ENCODE data around the gene SPOPL. TPM values are rescaled to one million over a fixed set of nuclear protein-coding genes. Genes with fewer than 3 reads are reported as not detected.

SPOPL gene
- total and polyA plus RNA-seq, 2 of the 4 experiments (the other 2 are of a cell fraction), result 4.8 to 20.3 TPM

DNA sequence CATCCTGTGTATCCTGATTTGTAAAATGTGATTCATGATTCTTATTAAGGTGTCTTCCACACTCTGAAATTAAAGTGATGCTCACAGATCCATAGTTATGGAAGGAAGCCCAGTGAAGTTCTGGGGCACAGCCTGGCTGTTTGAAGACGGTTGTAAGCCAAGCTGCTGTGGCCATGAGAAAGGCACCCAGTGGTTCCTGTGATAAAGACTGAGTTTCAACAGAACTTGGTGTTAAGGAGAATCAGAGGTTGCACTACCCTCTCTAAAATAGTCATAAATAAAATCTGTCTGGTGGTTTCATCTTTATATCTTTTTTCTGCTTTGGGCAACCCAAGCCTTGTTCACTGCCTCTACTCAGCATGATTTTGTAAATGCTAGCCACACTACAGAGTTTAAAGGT, 32.2 kb upstream of the SPOPL start:
- no peaks in the 10 kb centered on the region for H3K4me1 ChIP-seq (ENCODE audit: control insufficient read depth, insufficient read depth, low read length)
- H2BK20ac ChIP-seq (ENCODE audit: low read depth, low read length), result no peak overlapping the region
- intact Hi-C loops (cut with micrococcal nuclease) (no loop called here), in situ Hi-C loops (cut with MboI; ENCODE audit: low sequenced_read_pairs) (no loop called here), dilution Hi-C loops (cut with HindIII; ENCODE audit: low sequenced_read_pairs, unreplicated experiment) (no loop called here)
- no peak overlapping the region for H3K4ac ChIP-seq (ENCODE audit: low read depth, low read length)
- WGBS, 2 experiments (ENCODE audit: extremely low coverage in 2 of 2, insufficient read length in 1 of 2), result no CpG with 5 or more reads among the region's 1 CpG
- no peak overlapping the region for H3K4me2 ChIP-seq (ENCODE audit: low read depth, low read length)
- H2AK5ac ChIP-seq (ENCODE audit: low read depth, low read length), result no peak overlapping the region
- no peaks in the 10 kb centered on the region for H3K27me3 ChIP-seq (ENCODE audit: control insufficient read depth, insufficient read depth, low read length)
- no peak overlapping the region for H3K23ac ChIP-seq (ENCODE audit: low read depth, low read length)
- no peaks in the 10 kb centered on the region for H3K79me1 ChIP-seq (ENCODE audit: low read depth in 1 of 2, low read length in 2 of 2)
- H4K5ac ChIP-seq (ENCODE audit: low read depth, low read length), result no peak overlapping the region
- ChIA-PET POLR2A (ENCODE audit: unreplicated experiment) (no interaction called here), CTCF (no interaction called here)
- H2BK15ac ChIP-seq (ENCODE audit: low read depth, low read length), result no peak overlapping the region
- H3K4me3 ChIP-seq (ENCODE audit: insufficient read depth, low read depth, low read length), result no peak overlapping the region
- DNase-seq (no peak), ATAC-seq (ENCODE audit: low read depth) (no peak)
- no TSS peak for BruUV-seq (replicated peaks)
- no peak overlapping the region for H2AFZ ChIP-seq (replicated peaks; ENCODE audit: low read length, poor library complexity)
- H2BK120ac ChIP-seq (ENCODE audit: low read depth, low read length), result no peak overlapping the region
- no peak overlapping the region for H3K56ac ChIP-seq (ENCODE audit: extremely low read depth, insufficient read depth, low read length)
- H4K91ac ChIP-seq (ENCODE audit: insufficient read depth, low read depth, low read length), result no peak overlapping the region
- no peaks in the 10 kb centered on the region for H3K9me1 ChIP-seq (ENCODE audit: insufficient read depth, low read length)
- H3K27ac ChIP-seq (ENCODE audit: insufficient read depth, low read length), result no peak overlapping the region
- no peak overlapping the region for H4K8ac ChIP-seq (ENCODE audit: low read depth in 2 of 2, low read length in 2 of 2)
- no peak overlapping the region for H3K14ac ChIP-seq (replicated peaks; ENCODE audit: low read depth, low read length)
- no peak overlapping the region for H2BK5ac ChIP-seq (ENCODE audit: low read depth, low read length, poor library complexity, severe bottlenecking)
- no peak overlapping the region for H2AK9ac ChIP-seq (replicated peaks; ENCODE audit: low read depth, low read length, poor library complexity)
- H3K9ac ChIP-seq (ENCODE audit: low read depth, low read length), result no peak overlapping the region
- no peaks in the 10 kb centered on the region for H3K36me3 ChIP-seq (ENCODE audit: control insufficient read depth, insufficient read depth, low read length)
- H3K18ac ChIP-seq (ENCODE audit: low read depth, low read length), result no peak overlapping the region
- TF ChIP-seq RAD21 (IDR thresholded peaks at IDR 0.05; ENCODE audit: low read length) (no peak), CHD1 (IDR thresholded peaks at IDR 0.05; ENCODE audit: low read depth, low read length) (no peak), CTCF (conservative IDR thresholded peaks at IDR 0.05; ENCODE audit: low read depth, low read length) (no peak), USF2 (IDR thresholded peaks at IDR 0.05; ENCODE audit: low read depth, low read length) (no peak), POLR2A (IDR thresholded peaks at IDR 0.05; ENCODE audit: low read depth, low read length) (no peak), MXI1 (IDR thresholded peaks at IDR 0.05; ENCODE audit: borderline replicate concordance, low read depth, low read length) (no peak), BHLHE40 (IDR thresholded peaks at IDR 0.05; ENCODE audit: low read depth, low read length) (no peak), MAFK (IDR thresholded peaks at IDR 0.05; ENCODE audit: low read depth, low read length) (no peak)
- TF ChIP-seq, protein P1, sequence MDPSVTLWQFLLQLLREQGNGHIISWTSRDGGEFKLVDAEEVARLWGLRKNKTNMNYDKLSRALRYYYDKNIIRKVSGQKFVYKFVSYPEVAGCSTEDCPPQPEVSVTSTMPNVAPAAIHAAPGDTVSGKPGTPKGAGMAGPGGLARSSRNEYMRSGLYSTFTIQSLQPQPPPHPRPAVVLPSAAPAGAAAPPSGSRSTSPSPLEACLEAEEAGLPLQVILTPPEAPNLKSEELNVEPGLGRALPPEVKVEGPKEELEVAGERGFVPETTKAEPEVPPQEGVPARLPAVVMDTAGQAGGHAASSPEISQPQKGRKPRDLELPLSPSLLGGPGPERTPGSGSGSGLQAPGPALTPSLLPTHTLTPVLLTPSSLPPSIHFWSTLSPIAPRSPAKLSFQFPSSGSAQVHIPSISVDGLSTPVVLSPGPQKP (IDR thresholded peaks at IDR 0.05; ENCODE audit: borderline replicate concordance, low read depth, low read length), result no peak
- no peaks in the 10 kb centered on the region for H4K20me1 ChIP-seq (ENCODE audit: insufficient read depth, low read length)
- H3K9me3 ChIP-seq (ENCODE audit: control insufficient read depth, insufficient read depth, low read length), result no peaks in the 10 kb centered on the region
